Stomach (tissue), 9 donors: ENCODE measurements around the gene DFFA. TPM values are rescaled to one million over a fixed set of nuclear protein-coding genes. Genes with fewer than 3 reads are reported as not detected.
"Not testable (repeated sequence)": the region's sequence is repeated elsewhere in the genome, so short reads cannot be mapped to it uniquely, and the experiment has no call there.

Source experiments
- DNase-seq, 2 donors: peaks; one replicate each; pipeline versions ENCODE4 v3.0.0 to v3.0.0-alpha.2; 2013 to 2019
- H3K27ac ChIP-seq, 5 donors: fragments of 200-600 bp in 4 of 5; sonication (generic) in 4 of 5; one replicate each; pipeline ENCODE4 v1.5.1; 2013 to 2019; ENCODE audit warnings: mild to moderate bottlenecking in 1 of 5, moderate library complexity in 1 of 5
- H3K27me3 ChIP-seq, 3 donors: fragments of 200-600 bp; sonication (generic); one replicate each; pipeline ENCODE4 v1.5.1; 2017 to 2019; ENCODE audit warnings: mixed run types in 1 of 3
- H3K36me3 ChIP-seq, 4 donors: fragments of 200-600 bp; sonication (generic); 1 replicate in 3 of 4; 2 replicates in 1 of 4; pipeline ENCODE4 v1.5.1; 2016 to 2019
- H3K4me1 ChIP-seq, 4 donors: fragments of 200-600 bp; sonication (generic); one replicate each; pipeline ENCODE4 v1.5.1; 2016 to 2019
- H3K4me3 ChIP-seq, 4 donors: fragments of 200-600 bp; sonication (generic) in 3 of 4; one replicate each; pipeline ENCODE4 v1.5.1; 2016 to 2019; ENCODE audit warnings: mild to moderate bottlenecking in 1 of 4
- H3K9me3 ChIP-seq, 4 donors: fragments of 200-600 bp; sonication (generic); one replicate each; pipeline ENCODE4 v1.5.1; 2016 to 2019
- EP300 ChIP-seq: sonication (generic); formaldehyde crosslinking; IDR thresholded peaks from one replicate; pipeline ENCODE4 v1.6.1; 2017; ENCODE audit warnings: antibody characterized with exemption
- POLR2A ChIP-seq, 4 donors: fragments of 450-650 bp; IDR thresholded peaks; one replicate each; pipeline ENCODE4 v1.6.1; 2016; ENCODE audit warnings: antibody characterized with exemption in 4 of 4, control low read depth in 2 of 4, mild to moderate bottlenecking in 1 of 4, moderate library complexity in 1 of 4
- POLR2AphosphoS5 ChIP-seq, 3 donors: sonication (generic); formaldehyde crosslinking; IDR thresholded peaks; one replicate each; pipeline ENCODE4 v1.6.1; 2016; ENCODE audit warnings: antibody characterized with exemption in 3 of 3
- WGBS, 5 donors: extraction: QIAGEN DNeasy Blood & Tissue Kit in 3 of 5; methylation state at CpG; one replicate each; pipeline versions ENCODE4 v1.1.5 to v1.1.7; 2013 to 2018; 5-methylcytosine and 5-hydroxymethylcytosine counted together
- intact Hi-C: fragments of 100-400 bp; cut with DNase I; formaldehyde crosslinking; loops from one replicate; pipeline ENCODE4 v1.15.1; 2023; ENCODE audit warnings: low total_unique reads
- polyA plus RNA-seq, 3 donors: library from polyadenylated mRNA; stranded (reverse); fragments of 200-250 nt; gene quantifications; one replicate each; pipeline ENCODE4 v1.2.3, GENCODE V29; 2013
- total RNA-seq, 5 donors: library from RNA; depleted of rRNA; stranded (reverse); fragments of >200 nt; gene quantifications; one replicate each; pipeline versions ENCODE4 v1.1.0 to v1.2.3, GENCODE V29; 2014 to 2016
- TF ChIP-seq, protein P1 (sequence below), 7 experiments: fragments of 450-650 bp in 4 of 7; fragments of 200-600 bp in 3 of 7; sonication (generic) in 3 of 7; IDR thresholded peaks; one replicate each; pipeline ENCODE4 v1.5.1; 2016 to 2019; ENCODE audit warnings: antibody characterized with exemption in 7 of 7, control low read depth in 2 of 7, mild to moderate bottlenecking in 1 of 7
- donor health status: healthy with polysubstance abuse.
- donor health status: Bipolar disorder and iron deficiency.
- donor health status: healthy.

The DFFA gene
- total and polyA plus RNA-seq, 8 donors, result 10.7 to 22.2 (median 13.0) TPM

DNA sequence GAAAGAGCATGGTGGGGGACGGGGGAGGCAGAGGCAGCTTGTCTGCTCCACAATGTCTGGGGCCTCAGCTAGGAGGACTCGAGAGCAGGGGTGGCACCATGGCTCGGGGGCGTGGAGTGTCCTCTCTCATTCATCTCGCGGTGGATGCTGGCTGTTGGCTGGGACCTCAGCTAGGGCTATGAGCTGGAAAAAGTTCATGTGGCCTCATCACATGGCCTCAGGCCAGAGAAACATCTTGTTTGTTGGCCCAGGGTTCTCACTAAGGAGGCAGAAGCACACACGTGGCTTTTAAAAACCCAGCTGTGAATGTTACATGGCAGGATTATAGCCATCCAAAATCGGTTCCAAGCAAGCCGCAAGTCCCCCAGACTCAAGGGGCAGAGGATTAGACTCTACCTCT, 48.3 kb downstream of the DFFA start:
- H3K4me3 ChIP-seq, result no peak overlapping the region
- H3K4me1 ChIP-seq, result peaks cover 0 to 6% (median 0%) of the 10 kb centered on the region in 4 donors
- TF ChIP-seq, protein P1, sequence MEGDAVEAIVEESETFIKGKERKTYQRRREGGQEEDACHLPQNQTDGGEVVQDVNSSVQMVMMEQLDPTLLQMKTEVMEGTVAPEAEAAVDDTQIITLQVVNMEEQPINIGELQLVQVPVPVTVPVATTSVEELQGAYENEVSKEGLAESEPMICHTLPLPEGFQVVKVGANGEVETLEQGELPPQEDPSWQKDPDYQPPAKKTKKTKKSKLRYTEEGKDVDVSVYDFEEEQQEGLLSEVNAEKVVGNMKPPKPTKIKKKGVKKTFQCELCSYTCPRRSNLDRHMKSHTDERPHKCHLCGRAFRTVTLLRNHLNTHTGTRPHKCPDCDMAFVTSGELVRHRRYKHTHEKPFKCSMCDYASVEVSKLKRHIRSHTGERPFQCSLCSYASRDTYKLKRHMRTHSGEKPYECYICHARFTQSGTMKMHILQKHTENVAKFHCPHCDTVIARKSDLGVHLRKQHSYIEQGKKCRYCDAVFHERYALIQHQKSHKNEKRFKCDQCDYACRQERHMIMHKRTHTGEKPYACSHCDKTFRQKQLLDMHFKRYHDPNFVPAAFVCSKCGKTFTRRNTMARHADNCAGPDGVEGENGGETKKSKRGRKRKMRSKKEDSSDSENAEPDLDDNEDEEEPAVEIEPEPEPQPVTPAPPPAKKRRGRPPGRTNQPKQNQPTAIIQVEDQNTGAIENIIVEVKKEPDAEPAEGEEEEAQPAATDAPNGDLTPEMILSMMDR (IDR thresholded peaks at IDR 0.05), result no peak
- TF ChIP-seq EP300 (no peak), POLR2A (IDR thresholded peaks at IDR 0.05) (no peak), POLR2AphosphoS5 (IDR thresholded peaks at IDR 0.05) (no peak)
- peaks cover 15 to 37% (median 29%) of the 10 kb centered on the region in 4 donors for H3K36me3 ChIP-seq
- H3K9me3 ChIP-seq, result no peaks in the 10 kb centered on the region
- WGBS, 5 donors, result 65 to 70% (median 67%) methylated on average over 7 to 9 of the region's 9 CpGs
- DNase-seq, result peak in 1 of 2 donors; percentile 50
- intact Hi-C loops, result no loop called here
- H3K27ac ChIP-seq, result no peak overlapping the region
- H3K27me3 ChIP-seq, result no peaks in the 10 kb centered on the region

DNA sequence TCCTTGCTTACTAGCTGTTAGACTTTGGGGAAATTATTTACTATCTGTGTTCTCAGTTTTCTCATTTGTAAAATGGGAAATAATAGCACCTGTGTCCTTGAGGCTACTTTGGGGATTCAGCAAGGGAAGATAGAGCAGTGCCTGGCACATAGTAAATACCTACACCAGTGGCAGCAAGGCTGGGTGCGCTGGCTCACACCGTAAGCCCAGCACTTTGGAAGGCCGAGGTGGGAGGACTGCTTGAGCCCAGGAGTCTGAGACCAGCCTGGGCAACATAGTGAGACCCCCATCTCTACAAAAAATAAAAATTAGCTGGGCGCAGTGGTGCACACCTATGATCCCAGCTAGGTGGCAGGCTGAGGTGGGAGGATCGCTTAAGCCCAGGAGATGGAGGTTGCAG, 50.7 kb downstream of the DFFA start:
- Histone ChIP-seq H3K4me3 (no peak overlapping the region), H3K27me3 (no peaks in the 10 kb centered on the region), H3K36me3 (peaks cover 29 to 61% (median 53%) of the 10 kb centered on the region in 4 donors), H3K27ac (no peak overlapping the region), H3K9me3 (no peaks in the 10 kb centered on the region), H3K4me1 (no peaks in the 10 kb centered on the region)
- no peak for TF ChIP-seq POLR2A (IDR thresholded peaks at IDR 0.05)
- TF ChIP-seq POLR2AphosphoS5 (IDR thresholded peaks at IDR 0.05), result no peak
- TF ChIP-seq, protein P1 (IDR thresholded peaks at IDR 0.05), result no peak
- 92 to 97% (median 95%) methylated on average over 5 of the region's 5 CpGs for WGBS, 5 donors
- intact Hi-C loops, result no loop called here
- no peak for DNase-seq

DNA sequence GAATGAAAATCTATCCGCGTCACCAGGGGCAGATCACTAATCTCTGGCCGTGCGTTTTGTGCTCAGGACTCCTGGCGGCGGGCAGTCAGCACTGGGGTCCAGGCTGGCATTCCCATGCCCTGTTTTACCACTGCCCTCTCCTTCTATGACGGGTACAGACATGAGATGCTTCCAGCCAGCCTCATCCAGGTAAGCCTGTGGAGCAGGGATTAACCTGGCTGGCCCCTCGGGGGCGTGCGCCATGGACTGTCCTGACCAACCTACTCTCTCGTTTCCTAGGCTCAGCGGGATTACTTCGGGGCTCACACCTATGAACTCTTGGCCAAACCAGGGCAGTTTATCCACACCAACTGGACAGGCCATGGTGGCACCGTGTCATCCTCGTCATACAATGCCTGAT, 53.0 kb downstream of the DFFA start:
- H3K27me3 ChIP-seq, result no peaks in the 10 kb centered on the region
- H3K27ac ChIP-seq, result no peak overlapping the region
- WGBS, 5 donors, result 87 to 94% (median 91%) methylated on average over 15 of the region's 15 CpGs
- intact Hi-C loops, result no loop called here
- H3K36me3 ChIP-seq, result peaks cover 38 to 82% (median 76%) of the 10 kb centered on the region in 4 donors
- no peak for TF ChIP-seq POLR2AphosphoS5 (IDR thresholded peaks at IDR 0.05)
- no peak for TF ChIP-seq POLR2A (IDR thresholded peaks at IDR 0.05)
- TF ChIP-seq, protein P1 (IDR thresholded peaks at IDR 0.05), result no peak
- no peak for TF ChIP-seq EP300
- H3K4me1 ChIP-seq, result peaks cover 0 to 11% (median 0%) of the 10 kb centered on the region in 4 donors
- DNase-seq, result no peak
- H3K9me3 ChIP-seq, result no peaks in the 10 kb centered on the region
- H3K4me3 ChIP-seq, result no peak overlapping the region

DNA sequence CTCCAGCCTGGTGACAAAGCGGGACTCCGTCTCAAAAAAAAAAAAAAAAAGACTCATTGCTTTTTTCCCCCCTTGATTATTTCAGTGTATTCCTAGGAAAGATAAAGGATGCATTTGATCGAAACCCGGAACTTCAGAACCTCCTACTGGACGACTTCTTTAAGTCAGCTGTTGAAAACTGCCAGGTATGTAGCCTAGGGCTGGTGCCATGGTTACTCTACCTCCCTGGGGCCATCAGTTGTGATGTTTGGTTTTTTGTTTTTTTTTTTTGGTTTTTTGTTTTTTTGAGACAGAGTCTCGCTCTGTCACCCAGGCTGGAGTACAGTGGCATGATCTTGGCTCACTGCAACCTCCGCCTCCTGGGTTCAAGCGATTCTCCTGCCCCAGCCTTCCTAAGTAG, 53.6 kb downstream of the DFFA start:
- H3K27ac ChIP-seq, H3K9me3 ChIP-seq, DNase-seq, H3K27me3 ChIP-seq, intact Hi-C loops, H3K4me3 ChIP-seq: not testable (repeated sequence)
- WGBS, 5 donors, result 90 to 96% (median 94%) methylated on average over 8 of the region's 8 CpGs
- Histone ChIP-seq H3K36me3 (peaks cover 42 to 88% (median 82%) of the 10 kb centered on the region in 4 donors), H3K4me1 (peaks cover 0 to 11% (median 0%) of the 10 kb centered on the region in 4 donors)

DNA sequence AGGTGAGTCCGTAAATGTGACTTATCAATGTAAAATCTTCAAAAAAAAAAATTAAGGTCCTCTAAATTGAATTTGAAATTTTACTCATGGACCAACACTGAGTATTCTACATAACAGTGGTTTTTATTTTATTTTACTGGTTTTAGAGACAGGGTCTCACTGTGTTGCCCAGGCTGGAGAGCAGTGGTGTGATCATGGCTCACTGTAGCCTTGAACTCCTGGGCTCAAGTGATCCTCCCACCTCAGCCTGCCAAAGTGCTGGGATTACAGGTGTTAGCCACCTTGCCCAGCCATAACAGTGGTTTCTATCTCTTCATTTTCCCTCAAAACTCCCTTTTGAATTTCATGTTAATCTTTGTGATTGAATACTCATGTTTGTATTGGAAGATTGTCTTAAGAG, 56.4 kb downstream of the DFFA start:
- WGBS, 5 donors, result 88 to 100% (median 93%) methylated on average over 1 of the region's 1 CpG
- H3K4me3 ChIP-seq, H3K27me3 ChIP-seq, DNase-seq, H3K9me3 ChIP-seq, intact Hi-C loops: not testable (repeated sequence)
- Histone ChIP-seq H3K36me3 (peaks cover 65 to 100% (median 99%) of the 10 kb centered on the region in 4 donors), H3K4me1 (peaks cover 0 to 11% (median 0%) of the 10 kb centered on the region in 4 donors), H3K27ac (peak overlapping the region in 4 of 5 donors; percentile 39 to 76 (median 68))
